GM12875 (cell line): ENCODE results near the gene GAPVD1.
"Not testable (repeated sequence)": the region's sequence is repeated elsewhere in the genome, so short reads cannot be mapped to it uniquely, and the experiment has no call there.

ENCODE experiments used
- H3K4me3 ChIP-seq: one replicate; pipeline ENCODE4 v1.5.1; 2011; ENCODE audit warnings: low read depth, low read length, control low read depth
- CTCF ChIP-seq: IDR thresholded peaks from 2 replicates; pipeline ENCODE4 v1.5.1; 2011; ENCODE audit warnings: low read depth, mild to moderate bottlenecking, control low read depth, inconsistent platforms, low read length, moderate library complexity, borderline replicate concordance; ENCODE audit not compliant: insufficient read depth

Gene GAPVD1

DNA sequence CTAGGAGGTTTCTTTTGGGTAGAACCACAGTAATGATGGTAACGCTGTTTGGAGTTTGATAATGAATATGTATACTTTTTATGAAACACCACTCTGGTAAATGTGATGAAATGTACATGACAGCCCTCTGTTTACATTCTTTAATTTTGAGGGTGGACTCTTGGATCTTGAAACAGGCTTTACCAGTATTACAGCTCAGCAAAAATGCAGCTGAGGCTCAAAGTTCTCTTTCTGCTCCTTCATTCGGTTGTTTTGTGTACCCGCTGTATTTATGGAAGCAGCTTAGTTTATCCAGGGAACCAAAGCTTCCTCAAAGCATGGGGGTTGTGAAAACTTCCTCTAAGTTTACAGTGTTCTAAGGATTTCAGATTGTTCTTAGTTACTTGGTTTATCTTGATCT is 11.1 kb downstream of the GAPVD1 start:
- no peak overlapping the region for H3K4me3 ChIP-seq
- TF ChIP-seq CTCF = no peak

DNA sequence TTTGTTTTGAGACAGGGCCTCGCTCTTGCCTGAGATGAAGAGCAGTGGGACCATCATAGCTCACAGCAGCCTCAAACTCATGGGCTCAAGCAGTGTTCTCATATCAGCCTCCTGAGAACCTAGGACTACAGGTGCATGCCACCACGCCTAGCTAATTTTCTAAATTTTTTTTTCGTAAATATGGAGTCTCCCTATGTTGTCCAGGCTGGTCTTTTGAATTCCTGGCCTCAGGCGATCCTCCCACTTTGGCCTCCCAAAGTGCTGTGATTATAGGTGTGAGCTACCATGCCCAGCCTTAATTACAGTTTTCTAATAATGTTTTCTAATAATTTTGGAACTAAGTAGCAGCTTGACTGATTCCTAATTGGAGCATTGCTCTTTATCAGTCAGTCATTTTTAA is 15.1 kb downstream of the GAPVD1 start:
- TF ChIP-seq CTCF = no peak
- H3K4me3 ChIP-seq = no peak overlapping the region

GRCh38 chr9:125277411-125277810 is 15.8 kb downstream of the GAPVD1 start:
- no peak for TF ChIP-seq CTCF
- no peak overlapping the region for H3K4me3 ChIP-seq

GRCh38 chr9:125280945-125281344 is 19.3 kb downstream of the GAPVD1 start:
- no peak overlapping the region for H3K4me3 ChIP-seq
- no peak for TF ChIP-seq CTCF

DNA sequence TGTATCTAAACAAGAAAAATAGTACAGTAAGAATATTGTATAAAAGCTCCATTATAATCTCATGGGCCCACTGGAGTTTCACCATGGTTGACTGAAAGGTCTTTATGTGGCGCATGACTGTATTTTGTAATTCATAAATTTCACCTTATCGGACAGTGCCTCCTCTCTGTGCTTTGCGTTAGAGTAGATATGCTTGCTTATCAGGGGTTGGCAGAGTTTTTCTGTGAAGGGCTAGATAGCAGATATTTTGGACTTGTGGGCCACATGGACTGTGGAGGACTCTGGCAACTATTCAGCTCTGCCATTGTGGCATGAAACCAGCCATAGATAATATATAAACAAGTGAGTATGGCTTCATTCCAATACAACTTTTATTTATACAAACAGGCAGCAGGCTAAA is 23.2 kb downstream of the GAPVD1 start:
- no peak overlapping the region for H3K4me3 ChIP-seq
- TF ChIP-seq CTCF = no peak

DNA sequence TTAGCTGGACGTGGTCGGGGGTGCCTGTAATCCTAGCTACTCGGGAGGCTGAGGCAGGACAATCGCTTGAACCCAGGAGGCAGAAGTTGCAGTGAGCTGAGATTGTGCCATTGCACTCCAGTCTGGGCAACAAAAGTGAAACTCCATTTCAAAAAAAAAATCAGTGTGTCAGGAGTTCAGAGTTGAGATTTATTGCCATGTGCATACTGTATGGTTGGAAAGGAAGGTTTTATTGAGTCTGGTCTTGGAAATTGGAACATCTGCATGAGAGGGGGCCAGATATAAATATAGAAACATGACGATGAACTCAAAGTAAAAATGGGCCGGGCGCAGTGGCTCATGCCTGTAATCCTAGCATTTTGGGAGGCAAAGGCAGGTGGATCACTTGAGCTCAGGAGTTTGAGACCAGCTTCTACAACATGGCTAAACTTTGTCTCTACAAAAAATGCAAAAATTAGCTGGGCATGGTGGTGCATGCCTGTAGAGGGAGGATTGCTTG is 25.4 kb downstream of the GAPVD1 start:
- H3K4me3 ChIP-seq = not testable (repeated sequence)

GRCh38 chr9:125293134-125293533 is 31.5 kb downstream of the GAPVD1 start:
- H3K4me3 ChIP-seq = no peak overlapping the region
- TF ChIP-seq CTCF = no peak

DNA sequence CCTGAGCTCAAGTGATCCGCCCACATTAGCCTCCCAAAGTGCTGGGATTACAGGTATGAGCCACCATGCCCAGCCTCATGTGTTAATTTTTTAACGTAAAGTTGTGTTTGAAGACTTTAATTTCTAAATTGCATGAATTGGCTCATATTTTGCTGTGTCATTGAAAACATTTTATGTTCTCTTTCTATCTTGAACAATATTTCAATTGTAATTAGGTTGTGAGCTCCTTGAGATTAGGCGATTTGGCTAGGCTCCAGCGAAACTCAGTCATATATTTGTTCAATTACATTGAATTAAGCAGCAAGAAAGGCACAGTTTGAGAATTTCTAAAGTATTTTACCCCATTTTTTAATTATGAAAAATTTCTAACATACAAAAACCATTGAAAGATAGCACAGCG is 34.0 kb downstream of the GAPVD1 start:
- TF ChIP-seq CTCF = no peak
- H3K4me3 ChIP-seq = no peak overlapping the region
